Stimulated activated CD4-positive, alpha-beta T cell treated with anti-CD3 and anti-CD28 coated beads, TNF-alpha, amount 100 ng/mL, for 4 hours (primary cell): ENCODE results near the gene JAGN1.
"Not testable (repeated sequence)": the region's sequence is repeated elsewhere in the genome, so short reads cannot be mapped to it uniquely, and the experiment has no call there.

Experiments
- DNase-seq, 3 experiments: peaks; one replicate each; pipeline ENCODE4 v3.0.0-alpha.2; 2020; ENCODE audit warnings: low read depth in 3 of 3

JAGN1 gene

DNA sequence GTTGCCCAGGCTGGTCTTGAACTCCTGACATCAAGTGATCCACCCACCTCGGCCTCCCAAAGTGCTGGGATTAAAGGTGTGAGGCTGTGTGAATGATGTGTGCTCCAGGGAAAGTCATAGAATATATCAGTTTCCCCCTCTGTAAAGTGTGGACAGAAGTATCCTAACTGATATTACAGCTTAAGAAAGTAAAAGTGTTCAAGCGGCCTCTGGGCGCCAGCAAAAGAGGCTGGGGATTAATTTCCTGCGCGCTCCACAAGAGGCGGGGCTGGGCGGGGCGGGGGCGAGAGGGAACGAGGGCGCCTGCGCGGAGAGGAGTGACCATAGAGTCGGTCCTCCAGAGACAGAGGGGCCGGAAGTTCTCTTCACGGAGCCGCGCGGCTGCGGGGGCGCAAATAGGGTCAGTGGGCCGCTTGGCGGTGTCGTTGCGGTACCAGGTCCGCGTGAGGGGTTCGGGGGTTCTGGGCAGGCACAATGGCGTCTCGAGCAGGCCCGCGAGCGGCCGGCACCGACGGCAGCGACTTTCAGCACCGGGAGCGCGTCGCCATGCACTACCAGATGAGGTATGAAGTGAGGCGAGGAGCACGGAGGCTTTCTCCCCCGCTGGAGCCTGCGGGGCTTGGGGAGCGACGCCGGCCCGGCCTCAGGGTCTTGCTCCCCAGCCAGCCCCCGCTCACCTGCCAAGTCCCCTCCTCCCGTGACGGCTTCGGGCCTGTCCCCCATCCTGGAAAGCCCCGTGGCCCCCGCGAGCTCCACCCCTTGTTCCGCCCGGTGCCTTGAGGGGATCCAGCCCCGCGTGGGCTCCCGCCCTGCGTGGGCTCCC, at the start of gene JAGN1:
TSS of gene JAGN1 (plus strand) at position 362 of the 823 bp plus-strand sequence. CDS start at position 475, 113 bp downstream.
- DNase-seq = peak; percentile 89 to 90 (median 90)

DNA sequence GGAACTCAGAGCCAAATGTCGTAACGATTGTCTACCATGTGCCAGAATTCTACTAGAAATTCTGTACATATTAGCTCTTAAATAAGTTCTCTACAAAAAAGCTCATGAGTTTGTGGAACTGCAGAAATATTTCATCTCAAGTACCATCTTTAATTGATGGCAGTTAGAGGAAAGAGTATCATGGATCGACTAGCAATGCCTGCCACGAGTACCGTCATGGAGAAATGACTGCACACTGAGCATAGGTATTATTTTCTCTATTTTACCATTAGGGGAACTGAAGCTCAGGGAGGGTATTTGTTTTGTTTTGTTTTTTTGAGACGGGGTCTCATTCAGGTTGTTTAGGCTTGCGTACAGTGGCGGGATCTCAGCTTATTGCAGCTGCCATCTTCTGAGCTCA, 49.4 kb upstream of the JAGN1 start:
- DNase-seq = no peak

DNA sequence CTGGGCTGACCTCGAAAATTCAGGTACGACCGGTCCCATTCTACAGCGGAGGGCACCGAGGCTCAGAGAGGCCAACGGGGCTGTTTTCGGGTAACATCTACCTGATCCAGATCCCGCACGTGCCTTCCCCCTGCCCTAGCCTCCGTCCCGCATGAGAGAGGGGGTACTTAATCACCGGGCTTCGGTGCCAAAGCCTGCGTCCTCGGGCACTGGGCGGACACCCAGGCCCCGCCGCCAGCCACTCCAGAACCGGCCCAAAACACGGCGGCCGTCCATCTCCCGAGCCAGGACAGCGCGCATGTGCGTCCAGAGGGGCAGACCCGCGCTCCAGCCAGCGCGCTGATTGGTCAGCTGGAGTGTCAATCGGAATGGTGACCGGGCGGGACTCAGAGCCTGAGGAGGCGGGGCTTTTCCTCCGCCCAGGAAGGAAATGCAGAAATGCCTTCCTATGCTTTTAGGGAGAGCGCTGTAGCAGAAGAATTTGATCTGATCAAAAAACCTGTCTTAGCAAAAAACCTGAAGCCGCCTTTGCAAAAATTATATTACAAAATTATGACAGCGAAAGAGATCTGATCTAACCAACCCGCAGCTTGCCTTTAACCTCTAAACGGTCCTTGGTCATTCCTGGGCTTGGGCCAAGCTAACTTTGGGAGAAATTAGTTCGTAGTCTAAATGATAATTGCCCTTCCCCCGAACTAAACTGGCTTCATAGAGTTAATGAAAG, 46.5 kb upstream of the JAGN1 start, which contains the start of gene RPUSD3:
TSS of gene RPUSD3 (minus strand) at position 294 of the 724 bp plus-strand sequence. CDS start at position 276, 18 bp downstream.
- peak; percentile 93 to 96 (median 94) for DNase-seq

DNA sequence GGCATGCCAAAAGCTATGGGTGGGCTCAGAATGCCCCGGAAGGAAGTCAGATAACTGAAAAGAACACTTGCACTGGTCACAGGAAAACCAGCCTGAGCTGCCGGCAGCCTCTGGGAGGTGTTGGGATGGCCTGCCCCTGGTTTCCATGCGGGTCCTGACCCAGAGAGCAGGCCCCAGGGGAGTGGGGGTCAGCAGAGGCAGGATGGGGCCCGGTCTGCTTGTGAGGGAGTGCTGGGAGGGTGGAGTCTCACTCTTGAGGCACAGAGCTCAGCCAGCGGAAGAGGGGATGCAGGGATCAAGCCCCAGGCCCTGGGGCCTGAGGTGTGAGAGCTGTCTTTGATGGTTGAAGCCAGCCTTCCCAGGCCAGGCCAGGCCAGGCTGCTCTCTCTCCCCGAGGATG, 44.2 kb upstream of the JAGN1 start:
- no peak for DNase-seq

DNA sequence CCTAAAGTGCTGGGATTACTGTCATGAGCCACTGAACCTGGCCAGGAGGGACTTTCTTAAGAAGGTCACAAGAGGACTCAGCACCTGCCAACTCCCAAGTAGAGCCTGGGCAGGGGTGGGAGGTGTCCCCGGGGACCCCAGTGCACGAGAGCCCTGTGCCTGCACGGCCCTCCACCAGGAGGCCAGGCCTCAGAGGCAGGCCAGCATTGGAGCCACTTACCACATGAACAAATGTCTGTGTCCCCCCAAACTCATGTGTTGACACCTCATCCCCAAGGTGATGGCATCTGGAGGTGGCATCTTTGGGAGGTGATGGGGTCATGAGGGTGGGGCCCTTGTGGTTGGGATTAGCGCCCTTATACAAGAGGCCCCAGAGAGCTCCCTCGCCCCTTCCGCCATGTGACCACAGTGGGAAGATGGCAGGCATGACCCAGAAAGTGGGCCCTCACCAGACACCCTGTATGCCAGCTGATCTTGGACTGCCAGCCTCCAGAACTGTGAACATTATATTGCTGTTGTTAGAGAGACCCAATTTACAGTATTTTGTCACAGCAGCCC, 43.4 kb upstream of the JAGN1 start:
- DNase-seq = no peak

DNA sequence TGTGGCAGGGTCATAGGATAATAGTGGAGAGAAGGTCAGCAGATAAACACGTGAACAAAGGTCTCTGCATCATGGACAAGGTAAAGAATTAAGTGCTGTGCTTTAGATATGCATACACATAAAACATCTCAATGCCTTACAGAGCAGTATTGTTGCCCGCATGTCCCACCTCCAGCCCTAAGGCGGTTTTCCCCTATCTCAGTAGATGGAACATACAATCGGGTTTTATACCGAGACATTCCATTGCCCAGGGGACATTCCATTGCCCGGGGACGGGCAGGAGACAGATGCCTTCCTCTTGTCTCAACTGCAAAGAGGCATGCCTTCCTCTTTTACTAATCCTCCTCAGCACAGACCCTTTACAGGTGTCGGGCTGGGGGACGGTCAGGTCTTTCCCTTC, 42.5 kb upstream of the JAGN1 start:
- not testable (repeated sequence) for DNase-seq

DNA sequence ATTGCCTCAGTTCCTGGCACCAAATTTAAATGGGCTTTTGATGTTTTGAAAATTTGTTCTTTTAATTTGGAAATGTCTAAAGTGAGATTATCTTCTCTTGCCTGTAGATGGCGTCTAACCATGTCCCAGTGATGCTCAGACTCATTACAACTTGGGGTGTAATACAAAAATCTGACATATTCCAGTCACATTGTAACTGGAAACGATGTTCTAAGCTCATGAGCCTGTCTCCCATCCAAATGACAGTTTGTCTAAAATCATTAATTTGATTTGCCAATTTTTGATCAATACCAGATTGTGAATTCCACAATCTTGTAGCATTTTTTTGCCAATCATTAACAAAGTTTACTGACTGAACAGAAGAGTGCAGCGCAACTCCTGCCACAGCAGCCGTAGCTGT, 41.5 kb upstream of the JAGN1 start:
- not testable (repeated sequence) for DNase-seq

DNA sequence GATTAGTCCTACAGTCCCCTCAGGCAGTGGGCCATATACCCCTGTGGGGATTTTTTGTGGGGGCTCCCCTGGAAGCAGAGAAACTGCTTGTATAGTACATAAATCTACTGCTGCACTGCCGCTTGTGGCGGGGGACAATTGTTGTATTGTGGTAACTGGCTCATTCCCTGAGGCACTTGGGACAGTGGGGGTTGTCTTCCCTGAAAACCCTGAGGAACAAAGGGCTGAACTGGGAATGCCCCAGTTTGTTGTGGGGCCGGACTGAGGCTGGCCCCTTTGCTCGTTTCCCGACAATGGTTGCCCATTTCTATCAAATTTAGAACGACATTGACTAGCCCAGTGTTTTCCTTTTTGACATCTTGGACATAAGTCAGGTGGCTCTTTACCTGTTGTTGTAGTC, 39.0 kb upstream of the JAGN1 start:
- not testable (repeated sequence) for DNase-seq

DNA sequence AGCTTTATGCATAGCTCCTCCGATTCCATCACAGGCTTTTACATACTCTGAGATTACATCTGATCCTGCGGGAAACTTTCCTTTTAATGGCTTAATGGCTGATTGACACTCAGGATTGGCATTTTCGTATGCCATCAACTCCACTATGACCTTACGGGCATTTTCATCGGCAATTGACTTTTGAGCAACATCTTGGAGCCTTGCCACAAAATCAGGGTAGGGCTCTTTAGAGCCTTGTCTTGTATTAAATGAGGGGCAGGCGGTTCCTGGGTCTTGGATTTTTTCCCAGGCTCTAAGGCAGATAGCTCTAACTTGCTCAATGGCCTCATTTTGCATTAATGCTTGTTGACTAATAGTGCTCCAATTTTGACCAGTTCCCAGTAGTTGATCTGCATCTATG, 38.5 kb upstream of the JAGN1 start:
- not testable (repeated sequence) for DNase-seq

DNA sequence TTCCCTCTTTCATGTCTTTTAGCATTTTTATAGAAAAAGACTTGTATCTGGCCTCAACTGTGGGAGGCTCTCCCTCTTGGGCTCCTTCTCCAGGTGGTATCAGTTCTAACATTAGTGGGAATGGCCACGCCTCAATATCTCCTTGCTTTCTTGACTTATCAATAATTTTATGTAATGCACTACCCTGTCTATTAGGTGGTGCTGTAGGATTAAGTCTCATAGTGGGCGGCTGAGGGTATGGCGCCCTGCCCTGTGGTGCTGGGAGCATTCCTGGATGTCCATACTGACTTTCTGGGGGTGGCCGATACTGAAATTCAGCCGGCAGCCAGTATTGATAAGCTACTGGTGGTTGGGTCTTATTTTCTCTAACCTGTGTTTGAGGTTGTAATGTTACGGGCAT, 37.9 kb upstream of the JAGN1 start:
- no peak for DNase-seq

DNA sequence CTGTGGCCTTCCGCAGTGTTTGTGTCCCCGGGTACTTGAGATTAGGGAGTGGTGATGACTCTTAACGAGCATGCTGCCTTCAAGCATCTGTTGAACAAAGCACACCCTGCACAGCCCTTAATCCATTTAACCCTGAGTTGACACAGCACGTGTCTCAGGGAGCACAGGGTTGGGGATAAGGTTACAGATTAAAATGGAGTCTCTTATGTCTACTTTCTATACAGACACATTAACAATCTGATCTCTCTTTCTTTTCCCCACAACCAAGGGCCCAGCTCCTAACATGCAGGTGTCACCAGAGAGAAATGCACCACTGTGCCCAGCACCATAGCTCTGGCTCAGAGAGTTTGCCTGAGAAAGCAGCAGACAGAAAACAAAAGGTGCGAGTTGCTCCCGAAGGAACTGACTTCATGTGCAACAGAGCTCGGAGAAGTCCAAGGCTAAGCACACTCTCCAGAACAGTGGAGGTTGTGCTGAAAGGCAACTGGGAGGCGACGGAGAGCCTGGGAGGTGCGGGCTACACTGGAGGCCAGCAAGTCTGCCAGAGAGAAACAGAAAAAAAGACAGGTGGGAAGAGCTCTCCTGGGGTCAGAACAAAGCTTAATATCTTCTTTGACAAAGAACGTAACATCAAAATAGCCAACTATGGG, 36.0 kb upstream of the JAGN1 start:
- DNase-seq = not testable (repeated sequence)

DNA sequence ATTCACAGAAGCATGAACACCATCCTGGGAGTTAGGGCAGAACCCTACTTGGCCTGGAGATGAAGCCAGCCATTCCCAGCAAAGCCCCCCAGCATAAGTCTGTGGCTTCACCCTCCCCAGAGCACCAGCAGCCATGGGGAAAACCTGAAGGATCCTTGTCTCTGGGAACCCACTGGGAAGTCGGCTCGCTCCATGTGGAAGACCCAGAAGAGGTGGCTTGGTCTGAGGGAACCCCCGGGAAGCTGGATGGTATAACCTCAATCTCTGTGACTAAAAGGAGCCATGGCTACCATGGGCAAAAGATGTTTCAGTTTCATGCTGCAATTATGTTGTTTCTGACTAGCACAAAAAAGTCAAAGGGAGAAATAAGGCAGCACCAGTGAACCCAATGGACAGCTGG, 34.8 kb upstream of the JAGN1 start:
- DNase-seq = no peak

DNA sequence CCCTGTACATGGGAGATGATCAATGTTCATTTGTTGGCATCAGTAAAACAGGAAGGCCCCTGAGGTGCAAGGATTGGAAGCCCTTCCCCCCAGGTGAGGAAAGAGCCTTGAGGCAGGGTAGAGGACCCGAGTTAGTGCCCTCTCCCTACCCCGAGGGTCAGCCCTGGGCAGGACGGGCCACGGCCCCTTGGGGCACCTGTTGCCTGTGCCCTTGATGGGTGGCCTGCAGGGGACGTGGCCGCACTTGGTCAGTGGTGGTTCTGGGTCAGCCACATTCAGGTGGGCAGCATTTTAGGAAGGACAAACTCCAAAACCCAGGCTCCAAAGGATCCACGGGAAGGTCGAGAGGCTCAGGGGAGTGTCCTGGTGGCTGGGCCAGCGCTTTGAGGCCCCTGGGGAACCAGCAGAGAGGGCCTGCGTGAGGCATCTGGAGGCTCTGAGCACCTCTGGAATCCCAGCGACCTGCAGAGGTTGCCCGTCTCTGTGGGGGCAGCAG, 30.8 kb upstream of the JAGN1 start:
- DNase-seq = no peak

DNA sequence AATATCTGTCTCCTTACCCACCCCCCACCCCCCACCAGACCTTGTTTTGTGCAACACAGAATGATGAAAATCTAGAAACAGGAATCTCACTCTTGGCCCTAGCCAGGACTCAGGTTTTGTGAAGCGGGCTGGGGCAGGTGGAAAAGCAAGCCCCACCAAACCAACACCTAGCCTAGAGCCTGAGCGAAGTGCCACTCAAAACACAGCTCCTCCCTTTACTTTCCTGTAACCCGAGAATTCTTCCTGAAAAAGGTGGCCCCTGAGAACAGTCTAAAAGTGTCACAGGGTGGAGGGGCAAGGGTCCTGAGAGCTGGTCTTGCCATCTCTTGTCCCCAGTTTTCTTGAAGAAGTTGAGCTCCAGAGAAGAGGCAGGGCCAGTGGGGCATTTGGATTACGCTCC, 29.2 kb upstream of the JAGN1 start:
- no peak for DNase-seq

DNA sequence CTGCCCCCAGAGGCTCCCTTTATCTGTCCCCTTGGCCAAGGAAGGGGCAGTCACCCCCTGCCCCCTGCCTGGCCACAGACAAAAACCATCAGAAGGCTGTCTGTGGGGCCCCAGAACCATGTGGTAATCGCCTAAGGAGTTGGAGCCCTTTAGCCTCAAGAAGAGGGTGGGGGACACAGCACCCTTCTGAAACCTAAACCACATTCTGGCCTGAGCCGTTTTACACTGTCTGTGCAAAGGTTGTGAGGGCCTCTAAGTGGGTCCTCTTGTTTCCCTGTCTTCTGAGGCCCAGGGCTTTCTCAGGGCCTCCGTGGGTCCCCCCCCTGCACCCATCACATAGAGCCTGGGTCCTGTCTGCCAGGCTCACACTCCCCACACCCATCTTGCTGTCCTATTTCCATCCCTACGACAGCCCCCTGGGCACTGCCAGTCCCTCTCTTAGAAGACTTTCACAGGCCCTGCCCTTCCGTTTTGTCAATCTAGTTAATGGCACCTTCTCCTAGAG, 28.7 kb upstream of the JAGN1 start:
- DNase-seq = no peak

DNA sequence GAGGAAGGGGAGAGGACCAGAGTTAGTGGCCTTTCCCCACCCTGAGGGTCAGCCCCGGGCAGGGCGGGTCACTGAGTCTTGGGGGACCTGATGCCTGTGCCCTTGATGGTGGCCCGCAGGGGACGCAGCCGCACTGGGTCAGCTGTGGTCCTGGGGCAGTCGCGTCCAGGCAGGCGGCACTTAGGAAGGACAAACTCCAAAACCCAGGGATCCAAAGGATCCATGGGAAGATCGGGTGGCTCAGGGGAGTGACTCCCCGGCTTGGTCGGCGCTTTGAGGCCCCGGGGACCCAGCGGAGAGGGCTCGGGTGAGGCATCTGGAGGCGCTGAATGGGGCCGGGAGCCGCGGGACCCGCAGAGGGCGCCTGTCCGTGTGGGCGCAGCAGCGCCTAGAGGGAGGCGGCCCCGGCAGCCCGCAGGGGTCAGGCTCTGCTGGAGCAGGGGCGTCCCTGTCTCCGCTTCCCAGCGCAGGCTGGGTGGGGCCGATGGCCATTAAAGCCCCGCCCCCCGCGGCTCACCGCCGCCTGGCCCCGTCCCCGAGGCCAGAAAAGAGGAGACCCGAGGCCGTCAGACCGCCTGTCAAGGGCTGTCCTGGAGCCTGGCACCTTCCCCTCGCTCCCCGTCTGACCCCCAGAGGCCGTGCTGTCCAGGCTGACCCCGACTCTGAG, 27.9 kb upstream of the JAGN1 start:
- DNase-seq = peak in 1 of 3 experiments; percentile 21

DNA sequence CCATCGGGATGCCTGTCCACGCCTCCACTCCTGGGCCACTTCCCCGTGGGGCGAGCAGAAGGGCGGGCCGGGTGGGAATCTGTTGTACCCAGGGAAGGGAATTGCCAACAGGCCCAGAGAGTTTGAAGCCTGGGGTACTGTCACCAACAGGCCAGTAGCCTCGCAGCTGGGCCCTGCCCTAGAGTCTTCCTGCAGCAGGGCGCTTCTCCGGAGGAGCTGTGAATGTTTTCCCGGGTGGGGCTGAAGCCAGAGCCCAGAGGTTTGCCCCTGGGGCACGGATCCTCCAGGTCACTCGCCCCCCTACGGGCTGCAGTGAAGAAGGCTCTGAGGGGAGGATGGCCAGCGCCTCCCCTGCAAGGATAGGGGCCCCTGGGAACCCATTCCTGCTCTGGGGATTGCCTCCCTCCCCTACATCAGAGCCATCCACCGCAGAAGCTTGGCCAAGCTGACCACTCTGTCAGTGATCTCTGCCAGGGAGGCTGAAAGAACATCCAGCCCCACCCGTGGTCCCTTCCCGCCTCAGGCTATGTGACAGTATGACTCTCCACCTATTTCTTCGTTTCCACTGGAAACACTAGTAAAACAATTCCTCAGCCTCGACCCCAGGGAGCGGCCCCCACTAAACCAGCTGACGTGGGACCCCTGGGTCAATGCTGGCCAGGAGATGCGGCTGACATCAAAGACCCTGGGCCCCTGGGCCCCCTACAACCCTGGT, 27.2 kb upstream of the JAGN1 start:
- no peak for DNase-seq

DNA sequence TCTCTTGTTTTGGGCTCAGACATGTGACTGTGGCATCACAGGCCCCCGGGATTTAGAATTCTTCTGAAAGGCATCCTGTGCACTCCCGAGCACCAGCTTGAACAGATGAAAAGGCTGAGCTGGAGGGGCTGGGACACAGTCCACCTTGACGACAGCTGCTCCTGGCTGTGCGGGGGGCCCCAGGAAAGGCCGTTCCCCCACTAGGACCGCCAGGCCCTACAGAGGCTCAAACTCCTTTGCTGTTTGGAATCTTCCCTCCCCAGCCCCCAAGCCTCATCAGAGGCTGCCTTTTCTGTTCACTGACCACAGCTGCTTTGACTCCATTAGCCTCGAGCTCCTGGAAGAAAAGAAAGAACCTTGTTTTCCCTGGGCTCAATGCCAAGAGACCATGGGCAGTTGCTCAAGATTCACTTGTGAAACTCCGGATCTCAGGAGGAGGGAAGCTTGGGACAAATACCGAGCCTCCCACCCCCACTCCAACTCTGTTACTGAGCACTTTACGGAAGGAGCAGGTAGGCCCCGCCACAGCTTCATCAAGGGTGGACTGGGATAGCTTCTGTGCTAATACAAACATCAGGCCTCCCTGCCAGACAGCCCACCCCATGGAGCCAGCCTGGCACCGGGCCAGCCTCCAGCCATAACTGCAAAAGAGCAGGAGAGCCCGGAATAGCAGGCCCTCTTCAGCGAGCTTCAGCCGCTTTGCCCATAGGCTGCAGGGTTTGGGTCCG, 26.0 kb upstream of the JAGN1 start:
- no peak for DNase-seq

DNA sequence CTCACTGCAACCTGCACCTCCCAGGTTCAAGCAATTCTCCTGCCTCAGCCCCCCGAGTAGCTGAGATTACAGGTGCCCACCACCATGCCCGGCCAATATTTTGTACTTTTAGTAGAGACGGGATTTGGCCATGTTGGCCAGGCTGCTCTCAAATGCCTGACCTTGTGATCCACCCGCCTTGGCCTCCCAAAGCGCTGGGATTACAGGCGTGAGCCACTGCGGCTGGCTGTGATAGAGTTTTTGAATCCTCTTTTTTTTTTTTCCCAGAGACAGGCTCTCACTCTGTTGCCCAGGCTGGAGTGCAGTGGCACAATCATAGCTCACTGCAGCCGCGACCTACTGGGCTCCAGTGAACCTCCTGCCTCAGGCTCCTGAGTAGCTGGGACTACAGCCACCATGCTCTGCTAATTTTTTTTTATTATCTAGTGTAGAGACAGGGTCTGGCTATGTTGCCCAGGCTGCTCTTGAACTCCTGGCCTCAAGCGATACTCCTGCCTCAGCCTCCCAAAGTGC, 25.2 kb upstream of the JAGN1 start:
- DNase-seq = not testable (repeated sequence)

DNA sequence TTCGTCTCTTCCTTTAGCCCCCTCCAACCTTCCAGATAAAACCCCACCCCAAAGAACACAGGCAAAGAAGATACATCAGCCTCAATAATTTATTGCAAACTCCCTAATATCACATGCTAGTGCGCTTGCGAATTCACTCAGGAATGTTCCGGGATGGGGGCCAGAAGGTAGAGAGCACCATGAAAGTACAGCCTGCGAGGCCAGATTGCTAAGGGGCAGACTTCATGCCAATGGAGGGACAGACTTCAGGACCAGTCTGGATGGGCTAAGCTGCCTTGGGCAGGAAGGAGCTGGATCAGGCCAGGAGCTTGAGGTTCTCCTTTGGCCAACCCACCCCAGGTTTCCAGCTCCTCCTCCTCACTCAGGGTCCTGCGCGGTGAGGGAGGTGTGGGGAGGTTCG, 23.8 kb upstream of the JAGN1 start:
- DNase-seq = no peak
